Pancreas (tissue), 10 donors: ENCODE measurements around the gene ASXL2. TPM values are rescaled to one million over a fixed set of nuclear protein-coding genes. Genes with fewer than 3 reads are reported as not detected.
"Not testable (repeated sequence)": the region's sequence is repeated elsewhere in the genome, so short reads cannot be mapped to it uniquely, and the experiment has no call there.

ENCODE experiments used
- ATAC-seq, 4 donors: fragments of 200-7000 bp; cut with Tn5 transposase; one replicate each; pipeline versions ENCODE4 v1.8.0 to v1.9.1; 2020; ENCODE audit warnings: mild to moderate bottlenecking in 4 of 4, moderate library complexity in 4 of 4
- DNase-seq, 6 donors: peaks; one replicate each; pipeline ENCODE4 v3.0.0-alpha.2; 2020
- FAIRE-seq: peaks from 2 replicates; lab custom pipeline; 2012; peaks lifted over from hg19 to GRCh38; lab: Jason Lieb, UNC
- H3K27ac ChIP-seq, 4 donors: fragments of 200-600 bp; sonication (generic); 1 replicate in 3 of 4; 2 replicates in 1 of 4; pipeline versions ENCODE4 v1.5.0 to v1.8.0; 2020
- H3K27me3 ChIP-seq, 4 donors: fragments of 200-600 bp; one replicate each; pipeline ENCODE4 v1.8.0; 2021
- H3K36me3 ChIP-seq, 3 donors: fragments of 200-600 bp; sonication (generic) in 1 of 3; one replicate each; pipeline versions ENCODE4 v1.5.0 to v1.8.0; 2020 to 2021
- H3K4me1 ChIP-seq, 3 donors: fragments of 200-600 bp; one replicate each; pipeline ENCODE4 v1.8.0; 2021
- H3K4me3 ChIP-seq, 4 donors: fragments of 200-600 bp; sonication (generic) in 2 of 4; one replicate each; pipeline versions ENCODE4 v1.5.0 to v1.8.0; 2020 to 2021
- H3K9me3 ChIP-seq, 4 donors: fragments of 200-600 bp; one replicate each; pipeline ENCODE4 v1.8.0; 2021
- WGBS, 2 donors: extraction: QIAGEN DNeasy Blood & Tissue Kit; methylation state at CpG; one replicate each; pipeline ENCODE4 v1.1.7; 2013; 5-methylcytosine and 5-hydroxymethylcytosine counted together
- intact Hi-C, 3 donors: fragments of 100-400 bp; cut with DNase I; formaldehyde crosslinking; loops; one replicate each; pipeline versions ENCODE4 v1.11.1 to v1.14.2; 2022
- polyA plus RNA-seq, 2 donors: library from polyadenylated mRNA; stranded (reverse); fragments of 200-250 nt; gene quantifications; one replicate each; pipeline ENCODE4 v1.2.3, GENCODE V29; 2013
- total RNA-seq, 6 donors: library from RNA; stranded (reverse); fragmentation: NEBNext Ultra II Directional in 4 of 6; extraction: Animal tissue kit (Norgen Biotek cat#: 25700) in 4 of 6; gene quantifications; one replicate each; pipeline versions ENCODE4 v1.2.1 to v1.2.4, GENCODE V29; 2021 to 2023
- TF ChIP-seq, protein P1 (sequence below), 4 donors: fragments of 200-600 bp; sonication (generic) in 3 of 4; IDR thresholded peaks; one replicate each; pipeline versions ENCODE4 v1.5.0 to v1.8.0; 2021; ENCODE audit warnings: antibody characterized with exemption in 4 of 4
- donor health status: healthy with polysubstance abuse.
- donor health status: DM: no; HTN: no; CAD: no; lungs with moderate emphysema.
- donor health status: DM: no; HTN: no; CAD: no.
- donor health status: control.
- donor health status: control.
- donor health status: Bipolar disorder and iron deficiency.
- donor health status: DM: yes; HTN: yes; CAD: no.
- donor health status: DM: no; HTN: no; CAD: no.
- donor health status: DM: no; HTN: no; CAD: no.
- donor health status: DM: yes; HTN: yes; CAD: no.

Gene ASXL2
- total and polyA plus RNA-seq, 8 donors: 1.6 to 21.7 (median 9.5) TPM

DNA sequence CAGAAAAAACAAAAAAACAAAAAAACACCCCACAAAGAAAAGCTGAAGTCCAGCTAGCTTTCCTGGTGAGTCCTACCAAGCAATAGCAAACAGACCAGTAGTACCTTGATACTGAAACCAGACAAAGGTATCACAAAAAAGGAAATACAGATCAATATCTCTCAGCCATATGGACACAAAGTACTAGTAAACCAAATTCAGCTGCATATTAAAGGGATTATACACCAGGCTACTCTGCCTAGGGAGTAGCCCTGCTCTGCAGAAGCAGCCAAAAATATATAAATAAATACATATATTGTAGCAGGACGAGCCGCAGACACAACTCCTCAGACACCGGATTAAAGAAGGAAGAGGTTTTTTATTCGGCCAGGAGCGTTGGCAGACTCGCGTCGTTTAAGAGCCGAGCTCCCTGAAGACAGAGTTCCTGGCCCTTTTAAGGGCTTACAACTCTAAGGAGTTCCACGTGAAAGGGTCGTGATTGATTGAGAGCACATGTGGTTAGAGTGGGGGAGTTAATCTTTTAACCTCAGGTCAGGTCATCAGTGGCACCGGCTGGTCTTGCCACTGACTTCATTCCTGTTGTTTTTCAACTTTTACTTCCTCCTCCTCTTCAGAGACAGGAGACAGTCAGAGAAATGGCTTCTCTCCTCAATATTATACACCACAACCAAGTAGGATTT lies 166.5 kb downstream of the ASXL2 start:
- no peak for DNase-seq
- Histone ChIP-seq H3K27ac (no peak overlapping the region), H3K27me3 (no peaks in the 10 kb centered on the region), H3K4me1 (no peaks in the 10 kb centered on the region), H3K36me3 (no peaks in the 10 kb centered on the region), H3K9me3 (no peaks in the 10 kb centered on the region), H3K4me3 (peak overlapping the region in 1 of 4 donors; percentile 20)
- intact Hi-C loops: no loop called here
- no peak for FAIRE-seq
- WGBS, 2 donors: 65 to 67% methylated on average over 12 of the region's 12 CpGs
- TF ChIP-seq, protein P1, sequence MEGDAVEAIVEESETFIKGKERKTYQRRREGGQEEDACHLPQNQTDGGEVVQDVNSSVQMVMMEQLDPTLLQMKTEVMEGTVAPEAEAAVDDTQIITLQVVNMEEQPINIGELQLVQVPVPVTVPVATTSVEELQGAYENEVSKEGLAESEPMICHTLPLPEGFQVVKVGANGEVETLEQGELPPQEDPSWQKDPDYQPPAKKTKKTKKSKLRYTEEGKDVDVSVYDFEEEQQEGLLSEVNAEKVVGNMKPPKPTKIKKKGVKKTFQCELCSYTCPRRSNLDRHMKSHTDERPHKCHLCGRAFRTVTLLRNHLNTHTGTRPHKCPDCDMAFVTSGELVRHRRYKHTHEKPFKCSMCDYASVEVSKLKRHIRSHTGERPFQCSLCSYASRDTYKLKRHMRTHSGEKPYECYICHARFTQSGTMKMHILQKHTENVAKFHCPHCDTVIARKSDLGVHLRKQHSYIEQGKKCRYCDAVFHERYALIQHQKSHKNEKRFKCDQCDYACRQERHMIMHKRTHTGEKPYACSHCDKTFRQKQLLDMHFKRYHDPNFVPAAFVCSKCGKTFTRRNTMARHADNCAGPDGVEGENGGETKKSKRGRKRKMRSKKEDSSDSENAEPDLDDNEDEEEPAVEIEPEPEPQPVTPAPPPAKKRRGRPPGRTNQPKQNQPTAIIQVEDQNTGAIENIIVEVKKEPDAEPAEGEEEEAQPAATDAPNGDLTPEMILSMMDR (IDR thresholded peaks at IDR 0.05): no peak
- no peak for ATAC-seq

GRCh38 chr2:25710750-25711149 lies 167.5 kb downstream of the ASXL2 start:
- H3K4me1 ChIP-seq: no peaks in the 10 kb centered on the region
- ATAC-seq (no peak), DNase-seq (no peak), FAIRE-seq (no peak)
- intact Hi-C loops: no loop called here
- WGBS, 2 donors: 91 to 92% methylated on average over 3 of the region's 3 CpGs
- TF ChIP-seq, protein P1 (IDR thresholded peaks at IDR 0.05): no peak
- H3K27ac ChIP-seq: no peak overlapping the region
- H3K27me3 ChIP-seq: no peaks in the 10 kb centered on the region
- H3K9me3 ChIP-seq: no peaks in the 10 kb centered on the region
- no peak overlapping the region for H3K4me3 ChIP-seq
- H3K36me3 ChIP-seq: no peaks in the 10 kb centered on the region

- no peaks in the 10 kb centered on the region for H3K4me1 ChIP-seq
- no peak for ATAC-seq
- H3K27ac ChIP-seq: no peak overlapping the region
- H3K4me3 ChIP-seq: no peak overlapping the region
- intact Hi-C loops: no loop called here
- no peaks in the 10 kb centered on the region for H3K36me3 ChIP-seq
- DNase-seq: no peak
- no peaks in the 10 kb centered on the region for H3K9me3 ChIP-seq
- H3K27me3 ChIP-seq: no peaks in the 10 kb centered on the region
- TF ChIP-seq, protein P1 (IDR thresholded peaks at IDR 0.05): no peak
- no peak for FAIRE-seq
- WGBS, 2 donors: 75 to 83% methylated on average over 2 of the region's 2 CpGs
These were observed 168.9 kb downstream of the ASXL2 start for GRCh38 chr2:25709349-25709748.

GRCh38 chr2:25707927-25708590 lies 170.2 kb downstream of the ASXL2 start:
- WGBS, 2 donors: 75 to 81% methylated on average over 5 of the region's 5 CpGs
- DNase-seq (no peak), ATAC-seq (no peak), FAIRE-seq (no peak)
- Histone ChIP-seq H3K36me3 (no peaks in the 10 kb centered on the region), H3K4me3 (no peak overlapping the region), H3K27me3 (no peaks in the 10 kb centered on the region), H3K27ac (no peak overlapping the region), H3K9me3 (no peaks in the 10 kb centered on the region), H3K4me1 (no peaks in the 10 kb centered on the region)
- TF ChIP-seq, protein P1 (IDR thresholded peaks at IDR 0.05): no peak
- intact Hi-C loops: no loop called here

- H3K27ac ChIP-seq, H3K4me3 ChIP-seq, H3K27me3 ChIP-seq, H3K36me3 ChIP-seq, H3K9me3 ChIP-seq, ATAC-seq, intact Hi-C loops, FAIRE-seq, H3K4me1 ChIP-seq, DNase-seq: not testable (repeated sequence)
- WGBS, 2 donors: 95 to 97% methylated on average over 33 of the region's 33 CpGs
These were observed 172.7 kb downstream of the ASXL2 start for GRCh38 chr2:25705575-25705974.
